HepG2 (cell line): Measurements from ENCODE around the gene RAD51C. TPM values are rescaled to one million over a fixed set of nuclear protein-coding genes. Genes with fewer than 3 reads are reported as not detected.

Experiments used
- ARID5B ChIP-seq: IDR thresholded peaks from 2 replicates; pipeline ENCODE4 v1.4.0; 2020; ENCODE audit warnings: mild to moderate bottlenecking, missing genetic modification reagents
- BORCS8-MEF2B ChIP-seq: sonication (generic); formaldehyde crosslinking; IDR thresholded peaks from 2 replicates; pipeline ENCODE4 v1.8.0; 2022; ENCODE audit warnings: mild to moderate bottlenecking, missing genetic modification reagents
- GPN1 ChIP-seq: sonication (generic); formaldehyde crosslinking; IDR thresholded peaks from 2 replicates; pipeline ENCODE4 v1.5.1; 2020; ENCODE audit warnings: missing genetic modification reagents, borderline replicate concordance
- KAT8 ChIP-seq: IDR thresholded peaks from 2 replicates; pipeline ENCODE4 v1.6.1; 2016; ENCODE audit warnings: missing genetic modification reagents, missing compliant biosample characterization
- MTF2 ChIP-seq: sonication (generic); formaldehyde crosslinking; IDR thresholded peaks from 2 replicates; pipeline ENCODE4 v1.5.0; 2020; ENCODE audit warnings: missing genetic modification reagents, borderline replicate concordance
- TEF ChIP-seq: sonication (generic); formaldehyde crosslinking; IDR thresholded peaks from 2 replicates; pipeline ENCODE4 v1.5.0; 2020; ENCODE audit warnings: missing genetic modification reagents
- TGIF2 ChIP-seq: IDR thresholded peaks from 2 replicates; pipeline ENCODE4 v1.6.1; 2016; ENCODE audit warnings: control low read depth, missing compliant biosample characterization
- ZFAT ChIP-seq: sonication (generic); formaldehyde crosslinking; conservative IDR thresholded peaks from 2 replicates; pipeline ENCODE4 v1.8.1; 2023; ENCODE audit warnings: missing genetic modification reagents, inconsistent platforms
- ZFP36 ChIP-seq: fragments of 150-350 bp; IDR thresholded peaks from 2 replicates; pipeline ENCODE4 v1.6.1; 2018; ENCODE audit warnings: borderline replicate concordance, low read length, low read depth; ENCODE audit not compliant: partially characterized antibody
- ZFX ChIP-seq: sonication (generic); formaldehyde crosslinking; IDR thresholded peaks from 2 replicates; pipeline ENCODE4 v1.4.0; 2020; ENCODE audit warnings: mild to moderate bottlenecking, low read depth, missing genetic modification reagents, moderate library complexity
- ZNF17 ChIP-seq: sonication (generic); formaldehyde crosslinking; IDR thresholded peaks from 2 replicates; pipeline ENCODE4 v1.5.0; 2020; ENCODE audit warnings: mild to moderate bottlenecking, missing genetic modification reagents
- ZNF546 ChIP-seq: sonication (generic); formaldehyde crosslinking; conservative IDR thresholded peaks from 2 replicates; pipeline ENCODE4 v1.8.1; 2023; ENCODE audit warnings: mild to moderate bottlenecking, missing genetic modification reagents
- ZNF589 ChIP-seq: sonication (generic); formaldehyde crosslinking; conservative IDR thresholded peaks from 2 replicates; pipeline ENCODE4 v1.8.0; 2022; ENCODE audit warnings: mild to moderate bottlenecking, moderate library complexity, missing genetic modification reagents
- ZNF607 ChIP-seq: sonication (generic); formaldehyde crosslinking; IDR thresholded peaks from 2 replicates; pipeline ENCODE4 v1.5.1; 2020; ENCODE audit warnings: missing genetic modification reagents, mild to moderate bottlenecking, borderline replicate concordance
- ZSCAN29 ChIP-seq: sonication (generic); formaldehyde crosslinking; conservative IDR thresholded peaks from 2 replicates; pipeline ENCODE4 v1.4.0; 2020; ENCODE audit warnings: mild to moderate bottlenecking, missing genetic modification reagents
- polyA plus RNA-seq, 8 experiments: library from polyadenylated mRNA; depleted of rRNA in 3 of 8; stranded (reverse) in 7 of 8; unstranded in 1 of 8; fragments of >200 nt; fragmentation: Illumina TruSeq in 4 of 8; extraction: Trizol in 4 of 8; gene quantifications; 2 replicates each; pipeline versions ENCODE4 v1.2.1 to v1.2.3, GENCODE V29; 2011 to 2016; ENCODE audit warnings: low read depth in 4 of 8, missing spikeins in 1 of 8, mixed read lengths in 1 of 8; ENCODE audit not compliant: insufficient read depth in 1 of 8
- total RNA-seq, 5 experiments: library from RNA; depleted of rRNA; stranded (reverse); fragments of >200 nt; fragmentation: Illumina TruSeq; extraction: Trizol; gene quantifications; 2 replicates each; pipeline ENCODE4 v1.2.3, GENCODE V29; 2016; ENCODE audit warnings: low read depth in 1 of 5
- TF ChIP-seq, protein P1 (sequence below): sonication (generic); formaldehyde crosslinking; IDR thresholded peaks from 2 replicates; pipeline ENCODE4 v1.8.0; 2022; ENCODE audit warnings: low read depth, missing genetic modification reagents
- TF ChIP-seq, protein P2 (sequence below): sonication (generic); formaldehyde crosslinking; IDR thresholded peaks from 2 replicates; pipeline ENCODE4 v1.9.0; 2021; ENCODE audit warnings: missing genetic modification reagents, mild to moderate bottlenecking, borderline replicate concordance
- TF ChIP-seq, protein P3 (sequence below): sonication (generic); formaldehyde crosslinking; IDR thresholded peaks from 2 replicates; pipeline ENCODE4 v1.4.0; 2020; ENCODE audit warnings: missing genetic modification reagents, borderline replicate concordance

RAD51C gene
- total and polyA plus RNA-seq, 2 of the 13 experiments (the other 11 are each of a cell fraction or from before 2014, with no cell fraction given): 38.5 to 106 TPM

DNA sequence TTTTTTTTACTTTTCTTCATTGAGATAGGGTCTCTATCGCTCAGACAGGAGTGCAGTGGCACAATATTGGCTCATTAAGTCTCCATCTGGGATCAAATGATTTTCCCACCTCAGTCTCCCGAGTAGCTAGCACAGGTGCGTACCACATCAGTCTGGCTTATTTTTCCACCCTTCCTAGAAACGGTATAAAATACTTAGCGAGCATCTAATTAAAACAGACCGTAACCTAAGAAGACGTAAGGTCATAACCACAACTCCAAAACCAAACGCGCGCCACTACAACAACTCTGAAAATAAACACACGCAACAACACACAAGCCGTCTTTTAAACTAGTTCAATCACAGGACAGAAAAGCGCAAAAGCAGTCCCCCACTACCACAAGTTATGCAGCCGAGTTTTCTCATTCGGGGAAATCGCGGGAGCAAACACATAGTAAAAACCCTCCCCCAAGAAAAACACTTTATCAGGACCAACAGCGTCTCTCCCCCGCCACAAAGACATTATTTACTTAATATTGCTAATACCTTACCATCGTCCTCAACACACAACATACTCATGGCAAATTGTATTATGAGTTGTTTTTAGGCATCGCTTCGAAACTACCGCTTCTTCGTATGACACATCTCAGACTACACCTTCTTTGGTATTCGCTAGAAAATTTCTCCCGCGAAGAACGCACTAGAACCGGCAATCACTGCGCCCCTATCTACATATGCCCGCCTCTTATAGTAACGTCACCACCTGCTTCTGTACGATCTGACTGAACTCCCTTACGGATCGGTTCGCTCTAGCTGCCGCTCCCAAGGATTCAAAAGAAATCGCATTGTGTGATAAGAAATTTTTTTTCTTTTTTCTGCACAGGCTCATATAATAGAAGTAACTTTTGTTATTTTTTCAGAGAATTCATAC, 33.3 kb upstream of the RAD51C start (continued):
- TF ChIP-seq, protein P1, sequence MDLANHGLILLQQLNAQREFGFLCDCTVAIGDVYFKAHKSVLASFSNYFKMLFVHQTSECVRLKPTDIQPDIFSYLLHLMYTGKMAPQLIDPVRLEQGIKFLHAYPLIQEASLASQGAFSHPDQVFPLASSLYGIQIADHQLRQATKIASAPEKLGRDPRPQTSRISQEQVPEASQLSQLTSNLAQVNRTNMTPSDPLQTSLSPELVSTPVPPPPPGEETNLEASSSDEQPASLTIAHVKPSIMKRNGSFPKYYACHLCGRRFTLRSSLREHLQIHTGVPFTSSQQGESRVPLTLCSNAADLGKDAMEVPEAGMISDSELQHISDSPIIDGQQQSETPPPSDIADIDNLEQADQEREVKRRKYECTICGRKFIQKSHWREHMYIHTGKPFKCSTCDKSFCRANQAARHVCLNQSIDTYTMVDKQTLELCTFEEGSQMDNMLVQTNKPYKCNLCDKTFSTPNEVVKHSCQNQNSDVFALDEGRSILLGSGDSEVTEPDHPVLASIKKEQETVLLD: peak; percentile 47; the same call in 1 of the 2 replicates
- TF ChIP-seq MTF2 (CRISPR knock-in tag) (peak; percentile 75; the same call in 1 of the 2 replicates), TEF (CRISPR knock-in tag) (peak; percentile 74; the same call in 1 of the 2 replicates), TGIF2 (CRISPR knock-in tag) (peak; percentile 51; the same call in 1 of the 2 replicates), ZFP36 (no peak), ZSCAN29 (no peak), ZNF17 (no peak), BORCS8-MEF2B (peak; percentile 71; the same call in 1 of the 2 replicates), GPN1 (peak; percentile 26; the same call in 1 of the 2 replicates), ZFX (CRISPR knock-in tag) (0 out of 2 replicates have a peak, but pooled peaks have one; percentile 19), KAT8 (peak; percentile 93), ZNF589 (CRISPR knock-in tag) (peak; percentile 76), ZFAT (CRISPR knock-in tag) (0 out of 2 replicates have a peak, but pooled peaks have one; percentile 47), ZNF607 (CRISPR knock-in tag) (peak; percentile 36; the same call in 1 of the 2 replicates), ZNF546 (CRISPR knock-in tag) (no peak), ARID5B (CRISPR knock-in tag) (peak; percentile 75)
- TF ChIP-seq, protein P2, sequence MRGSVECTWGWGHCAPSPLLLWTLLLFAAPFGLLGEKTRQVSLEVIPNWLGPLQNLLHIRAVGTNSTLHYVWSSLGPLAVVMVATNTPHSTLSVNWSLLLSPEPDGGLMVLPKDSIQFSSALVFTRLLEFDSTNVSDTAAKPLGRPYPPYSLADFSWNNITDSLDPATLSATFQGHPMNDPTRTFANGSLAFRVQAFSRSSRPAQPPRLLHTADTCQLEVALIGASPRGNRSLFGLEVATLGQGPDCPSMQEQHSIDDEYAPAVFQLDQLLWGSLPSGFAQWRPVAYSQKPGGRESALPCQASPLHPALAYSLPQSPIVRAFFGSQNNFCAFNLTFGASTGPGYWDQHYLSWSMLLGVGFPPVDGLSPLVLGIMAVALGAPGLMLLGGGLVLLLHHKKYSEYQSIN: no peak
- TF ChIP-seq, protein P3, sequence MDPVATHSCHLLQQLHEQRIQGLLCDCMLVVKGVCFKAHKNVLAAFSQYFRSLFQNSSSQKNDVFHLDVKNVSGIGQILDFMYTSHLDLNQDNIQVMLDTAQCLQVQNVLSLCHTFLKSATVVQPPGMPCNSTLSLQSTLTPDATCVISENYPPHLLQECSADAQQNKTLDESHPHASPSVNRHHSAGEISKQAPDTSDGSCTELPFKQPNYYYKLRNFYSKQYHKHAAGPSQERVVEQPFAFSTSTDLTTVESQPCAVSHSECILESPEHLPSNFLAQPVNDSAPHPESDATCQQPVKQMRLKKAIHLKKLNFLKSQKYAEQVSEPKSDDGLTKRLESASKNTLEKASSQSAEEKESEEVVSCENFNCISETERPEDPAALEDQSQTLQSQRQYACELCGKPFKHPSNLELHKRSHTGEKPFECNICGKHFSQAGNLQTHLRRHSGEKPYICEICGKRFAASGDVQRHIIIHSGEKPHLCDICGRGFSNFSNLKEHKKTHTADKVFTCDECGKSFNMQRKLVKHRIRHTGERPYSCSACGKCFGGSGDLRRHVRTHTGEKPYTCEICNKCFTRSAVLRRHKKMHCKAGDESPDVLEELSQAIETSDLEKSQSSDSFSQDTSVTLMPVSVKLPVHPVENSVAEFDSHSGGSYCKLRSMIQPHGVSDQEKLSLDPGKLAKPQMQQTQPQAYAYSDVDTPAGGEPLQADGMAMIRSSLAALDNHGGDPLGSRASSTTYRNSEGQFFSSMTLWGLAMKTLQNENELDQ (CRISPR knock-in tag): peak; percentile 88; the same call in 1 of the 2 replicates
